PC-3 (cell line): ENCODE results near the gene ARHGAP6.

Experiments used
- CTCF ChIP-seq: fragments of 300-600 bp; sonication (generic); conservative IDR thresholded peaks from 2 replicates; pipeline ENCODE4 v1.5.1; 2017; ENCODE audit warnings: antibody characterized with exemption, low read depth, mild to moderate bottlenecking, low read length
- EZH2 ChIP-seq: fragments of 300-600 bp; sonication (generic); IDR thresholded peaks from one replicate; pipeline ENCODE4 v1.6.1; 2017; ENCODE audit warnings: antibody characterized with exemption, mild to moderate bottlenecking, low read length; ENCODE audit not compliant: unreplicated experiment

GRCh38 chrX:11304829-11305228 lies 360.9 kb downstream of the ARHGAP6 start:
- no peak for TF ChIP-seq CTCF
- no peak for TF ChIP-seq EZH2
